HUDEP-2 (cell line): ENCODE results near the gene PRR15L.
A peak's percentile ranks its signal among the peaks of the same experiment; 100 is the strongest.

Experiments
- DNase-seq, 76 experiments: peaks; one replicate each; lab custom pipeline; 2025; ENCODE audit not compliant: unreplicated experiment in 76 of 76; lab: John Stamatoyannopoulos, UW

PRR15L gene

GRCh38 chr17:47962901-47963300 lies 5.2 kb upstream of the PRR15L start:
- DNase-seq: no peak

- DNase-seq: no peak
Measured at GRCh38 chr17:47961406-47961805, 3.7 kb upstream of the PRR15L start.

- no peak for DNase-seq
Measured at GRCh38 chr17:47959825-47960655, 2.4 kb upstream of the PRR15L start.

- no peak for DNase-seq
Measured at GRCh38 chr17:47956791-47957590, 692 bp downstream of the PRR15L start.

- DNase-seq: no peak
Measured at GRCh38 chr17:47955497-47956461, 1.9 kb downstream of the PRR15L start.

- DNase-seq: no peak
Measured at GRCh38 chr17:47953909-47954308, 3.8 kb downstream of the PRR15L start.

GRCh38 chr17:47952171-47953021 lies 5.3 kb downstream of the PRR15L start:
- DNase-seq: no peak

GRCh38 chr17:47950448-47950847 lies 7.2 kb downstream of the PRR15L start:
- no peak for DNase-seq

- peak in 3 of 76 experiments; percentile 11 to 22 (median 16) for DNase-seq
Measured at GRCh38 chr17:47949946-47950345, 7.7 kb downstream of the PRR15L start.

- DNase-seq: peak in 72 of 76 experiments; percentile 17 to 92 (median 77)
Measured at GRCh38 chr17:47949197-47949759, 8.4 kb downstream of the PRR15L start.

- DNase-seq: no peak
Measured at GRCh38 chr17:47948706-47949196, 8.9 kb downstream of the PRR15L start.

- DNase-seq: peak in 72 of 76 experiments; percentile 14 to 90 (median 69)
Measured at GRCh38 chr17:47946929-47947397, 10.7 kb downstream of the PRR15L start.

GRCh38 chr17:47946516-47946915 lies 11.2 kb downstream of the PRR15L start:
- no peak for DNase-seq

GRCh38 chr17:47945529-47946508 lies 11.9 kb downstream of the PRR15L start:
- DNase-seq: no peak

GRCh38 chr17:47945080-47945479 lies 12.6 kb downstream of the PRR15L start:
- no peak for DNase-seq

- DNase-seq: no peak
Measured at GRCh38 chr17:47942568-47942967, 15.1 kb downstream of the PRR15L start.

- DNase-seq: peak in 2 of 76 experiments; percentile 11 to 15
Measured at GRCh38 chr17:47942096-47942510, 15.6 kb downstream of the PRR15L start.
